Activated naive CD8-positive, alpha-beta T cell (primary cell): ENCODE measurements around the gene HMCN1.

ENCODE experiments used
- H3K27ac Mint-ChIP-seq: one replicate; pipeline ENCODE4 v1.8.0; 2021; ENCODE audit warnings: mixed read lengths
- H3K27me3 Mint-ChIP-seq: one replicate; pipeline ENCODE4 v1.8.0; 2021; ENCODE audit warnings: mixed read lengths
- H3K36me3 Mint-ChIP-seq: one replicate; pipeline ENCODE4 v1.8.0; 2021; ENCODE audit warnings: mixed read lengths
- H3K4me1 Mint-ChIP-seq: one replicate; pipeline ENCODE4 v1.8.0; 2021; ENCODE audit warnings: low read depth, mixed read lengths
- H3K4me3 Mint-ChIP-seq: one replicate; pipeline ENCODE4 v1.8.0; 2021; ENCODE audit warnings: mild to moderate bottlenecking, mixed read lengths
- H3K9me3 Mint-ChIP-seq: one replicate; pipeline ENCODE4 v1.8.0; 2021; ENCODE audit warnings: low read depth, mixed read lengths

The HMCN1 gene

GRCh38 chr1:185984113-185984836 is 250.1 kb downstream of the HMCN1 start:
- Mint-ChIP-seq H3K27me3 (peaks cover 3% of the 10 kb centered on the region), H3K9me3 (no peaks in the 10 kb centered on the region)

GRCh38 chr1:185987611-185988321 is 253.6 kb downstream of the HMCN1 start:
- Mint-ChIP-seq H3K27ac (peak overlapping the region; percentile 83), H3K27me3 (peaks cover 3% of the 10 kb centered on the region), H3K4me3 (peak overlapping the region; percentile 56)

More at GRCh38 chr1:185984113-185984836, 250.1 kb downstream of the HMCN1 start:
- Mint-ChIP-seq H3K36me3 (no peaks in the 10 kb centered on the region), H3K4me3 (no peak overlapping the region), H3K27ac (no peak overlapping the region), H3K4me1 (peaks cover 5% of the 10 kb centered on the region)

GRCh38 chr1:185990565-185990964 is 256.4 kb downstream of the HMCN1 start:
- Mint-ChIP-seq H3K9me3 (no peaks in the 10 kb centered on the region), H3K36me3 (no peaks in the 10 kb centered on the region), H3K27ac (no peak overlapping the region), H3K27me3 (peaks cover 1% of the 10 kb centered on the region), H3K4me3 (no peak overlapping the region), H3K4me1 (peaks cover 5% of the 10 kb centered on the region)

More at GRCh38 chr1:185987611-185988321, 253.6 kb downstream of the HMCN1 start:
- peaks cover 5% of the 10 kb centered on the region for H3K4me1 Mint-ChIP-seq
- no peaks in the 10 kb centered on the region for H3K9me3 Mint-ChIP-seq
- H3K36me3 Mint-ChIP-seq, result no peaks in the 10 kb centered on the region

- Mint-ChIP-seq H3K4me1 (peaks cover 5% of the 10 kb centered on the region), H3K27me3 (peaks cover 1% of the 10 kb centered on the region), H3K9me3 (no peaks in the 10 kb centered on the region), H3K36me3 (no peaks in the 10 kb centered on the region), H3K4me3 (no peak overlapping the region), H3K27ac (no peak overlapping the region)
Measured at GRCh38 chr1:185991266-185991665, 257.1 kb downstream of the HMCN1 start.

- H3K27ac Mint-ChIP-seq, result no peak overlapping the region
- no peaks in the 10 kb centered on the region for H3K9me3 Mint-ChIP-seq
- no peaks in the 10 kb centered on the region for H3K36me3 Mint-ChIP-seq
- H3K4me3 Mint-ChIP-seq, result no peak overlapping the region
- H3K27me3 Mint-ChIP-seq, result peaks cover 5% of the 10 kb centered on the region
- H3K4me1 Mint-ChIP-seq, result no peaks in the 10 kb centered on the region
Measured at GRCh38 chr1:185996211-185996610, 262.0 kb downstream of the HMCN1 start.

- no peak overlapping the region for H3K4me3 Mint-ChIP-seq
- H3K27ac Mint-ChIP-seq, result no peak overlapping the region
- no peaks in the 10 kb centered on the region for H3K36me3 Mint-ChIP-seq
- H3K4me1 Mint-ChIP-seq, result no peaks in the 10 kb centered on the region
- no peaks in the 10 kb centered on the region for H3K9me3 Mint-ChIP-seq
- peaks cover 7% of the 10 kb centered on the region for H3K27me3 Mint-ChIP-seq
Measured at GRCh38 chr1:185998391-185998790, 264.2 kb downstream of the HMCN1 start.

GRCh38 chr1:186002406-186002805 is 268.2 kb downstream of the HMCN1 start:
- Mint-ChIP-seq H3K4me3 (no peak overlapping the region), H3K27me3 (peaks cover 4% of the 10 kb centered on the region), H3K36me3 (no peaks in the 10 kb centered on the region)

GRCh38 chr1:186009039-186009737 is 275.0 kb downstream of the HMCN1 start:
- Mint-ChIP-seq H3K4me3 (no peak overlapping the region), H3K4me1 (peaks cover 5% of the 10 kb centered on the region), H3K27ac (no peak overlapping the region), H3K36me3 (no peaks in the 10 kb centered on the region), H3K27me3 (no peaks in the 10 kb centered on the region), H3K9me3 (no peaks in the 10 kb centered on the region)

More at GRCh38 chr1:186002406-186002805, 268.2 kb downstream of the HMCN1 start:
- H3K4me1 Mint-ChIP-seq, result no peaks in the 10 kb centered on the region
- H3K27ac Mint-ChIP-seq, result no peak overlapping the region
- no peaks in the 10 kb centered on the region for H3K9me3 Mint-ChIP-seq

- Mint-ChIP-seq H3K4me3 (no peak overlapping the region), H3K36me3 (no peaks in the 10 kb centered on the region), H3K4me1 (peaks cover 3% of the 10 kb centered on the region), H3K27me3 (peaks cover 4% of the 10 kb centered on the region), H3K27ac (no peak overlapping the region), H3K9me3 (no peaks in the 10 kb centered on the region)
Measured at GRCh38 chr1:186014370-186015037, 280.3 kb downstream of the HMCN1 start.

- Mint-ChIP-seq H3K9me3 (no peaks in the 10 kb centered on the region), H3K36me3 (no peaks in the 10 kb centered on the region), H3K27ac (no peak overlapping the region)
Measured at GRCh38 chr1:186016856-186017255, 282.7 kb downstream of the HMCN1 start.

GRCh38 chr1:186022184-186022583 is 288.0 kb downstream of the HMCN1 start:
- Mint-ChIP-seq H3K27me3 (peaks cover 4% of the 10 kb centered on the region), H3K9me3 (no peaks in the 10 kb centered on the region), H3K36me3 (no peaks in the 10 kb centered on the region), H3K27ac (no peak overlapping the region), H3K4me1 (no peaks in the 10 kb centered on the region), H3K4me3 (no peak overlapping the region)

More at GRCh38 chr1:186016856-186017255, 282.7 kb downstream of the HMCN1 start:
- Mint-ChIP-seq H3K4me3 (no peak overlapping the region), H3K27me3 (peaks cover 4% of the 10 kb centered on the region), H3K4me1 (no peaks in the 10 kb centered on the region)

GRCh38 chr1:186026946-186027345 is 292.8 kb downstream of the HMCN1 start:
- Mint-ChIP-seq H3K9me3 (peaks cover 20% of the 10 kb centered on the region), H3K36me3 (peaks cover 2% of the 10 kb centered on the region), H3K4me3 (no peak overlapping the region), H3K4me1 (no peaks in the 10 kb centered on the region), H3K27me3 (no peaks in the 10 kb centered on the region), H3K27ac (no peak overlapping the region)

- Mint-ChIP-seq H3K4me3 (no peak overlapping the region), H3K27ac (no peak overlapping the region), H3K27me3 (peaks cover 3% of the 10 kb centered on the region), H3K9me3 (peaks cover 23% of the 10 kb centered on the region), H3K36me3 (peaks cover 2% of the 10 kb centered on the region), H3K4me1 (no peaks in the 10 kb centered on the region)
Measured at GRCh38 chr1:186027621-186028020, 293.4 kb downstream of the HMCN1 start.

- peaks cover 24% of the 10 kb centered on the region for H3K9me3 Mint-ChIP-seq
Measured at GRCh38 chr1:186030453-186030852, 296.3 kb downstream of the HMCN1 start.

More at GRCh38 chr1:186030453-186030852, 296.3 kb downstream of the HMCN1 start:
- Mint-ChIP-seq H3K36me3 (peaks cover 2% of the 10 kb centered on the region), H3K4me1 (no peaks in the 10 kb centered on the region), H3K4me3 (no peak overlapping the region), H3K27me3 (peaks cover 4% of the 10 kb centered on the region), H3K27ac (no peak overlapping the region)
